GM19240 (cell line): ENCODE measurements around the gene WNT9B.
"Not testable (repeated sequence)": the region's sequence is repeated elsewhere in the genome, so short reads cannot be mapped to it uniquely, and the experiment has no call there.

Experiments
- DNase-seq: peaks from one replicate; pipeline ENCODE4 v3.0.0; 2011; ENCODE audit warnings: low spot score; ENCODE audit not compliant: insufficient read length

Gene WNT9B

DNA sequence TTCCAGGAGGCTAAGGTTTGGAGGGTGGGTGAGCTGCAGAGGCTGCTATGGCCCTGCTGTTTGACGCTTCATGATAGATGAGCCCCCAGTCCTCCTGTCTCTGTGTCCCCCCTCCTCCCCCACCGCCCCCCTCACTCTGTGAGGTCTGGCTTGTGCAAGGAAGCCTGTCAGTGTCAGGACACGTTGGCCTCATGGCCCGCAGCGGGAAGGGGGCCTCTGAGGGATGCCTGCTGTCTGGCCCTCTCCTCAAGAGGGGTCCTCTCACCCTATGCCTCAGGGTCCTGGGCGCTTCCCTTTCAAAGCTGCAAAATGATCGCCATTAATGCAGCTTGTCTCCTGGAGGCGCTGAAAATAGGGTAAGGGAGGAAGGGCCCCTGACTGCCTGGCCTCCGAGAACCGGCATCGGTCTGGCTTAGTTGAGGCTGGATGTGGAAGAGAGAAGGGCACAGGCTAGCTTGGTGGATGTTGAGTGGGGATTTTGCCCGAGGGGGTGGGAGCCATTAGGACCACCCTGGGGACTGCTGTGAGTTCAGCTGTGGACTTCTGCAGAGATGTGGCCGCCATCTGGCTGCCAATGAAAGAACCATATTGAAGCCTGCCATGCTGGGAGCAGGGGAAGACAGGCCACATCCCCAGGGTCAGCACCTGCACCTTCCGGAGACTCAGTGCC is 56.8 kb downstream of the WNT9B start:
- DNase-seq = no peak

DNA sequence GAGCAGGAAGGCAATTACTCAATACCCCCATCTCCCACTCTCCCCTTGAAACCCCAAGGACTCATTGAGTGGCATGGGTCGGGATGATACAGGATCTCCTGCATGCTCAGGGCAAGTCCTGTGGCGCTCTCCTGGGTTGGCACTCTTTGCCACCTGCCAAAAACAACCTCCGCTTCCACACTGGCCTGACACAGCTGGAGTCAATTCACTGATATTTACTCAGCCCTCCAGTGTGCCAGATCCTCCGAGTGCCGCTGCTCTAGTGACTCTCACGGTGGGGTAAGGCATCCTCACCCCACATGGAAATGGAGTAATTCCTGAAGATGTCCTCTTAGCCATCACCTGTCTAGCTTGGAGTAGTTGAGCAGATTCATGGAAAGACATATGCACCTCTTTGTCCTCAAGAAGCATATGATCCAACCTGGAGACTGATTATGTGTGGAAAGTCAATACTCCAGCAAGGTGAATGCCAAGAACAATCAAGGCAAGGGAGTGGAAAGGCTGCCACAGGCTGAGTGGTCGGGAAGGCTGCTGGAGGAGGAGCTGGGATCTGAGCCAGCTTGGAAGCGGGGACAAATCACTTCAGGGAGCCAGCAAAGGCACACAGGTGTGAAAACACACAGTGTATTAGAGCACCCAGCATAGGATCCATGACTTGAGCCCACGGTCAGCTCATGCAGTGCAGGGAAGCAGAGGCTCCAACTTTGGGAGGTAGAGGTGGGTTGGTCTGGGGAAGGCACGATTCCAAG is 59.0 kb downstream of the WNT9B start:
- no peak for DNase-seq

DNA sequence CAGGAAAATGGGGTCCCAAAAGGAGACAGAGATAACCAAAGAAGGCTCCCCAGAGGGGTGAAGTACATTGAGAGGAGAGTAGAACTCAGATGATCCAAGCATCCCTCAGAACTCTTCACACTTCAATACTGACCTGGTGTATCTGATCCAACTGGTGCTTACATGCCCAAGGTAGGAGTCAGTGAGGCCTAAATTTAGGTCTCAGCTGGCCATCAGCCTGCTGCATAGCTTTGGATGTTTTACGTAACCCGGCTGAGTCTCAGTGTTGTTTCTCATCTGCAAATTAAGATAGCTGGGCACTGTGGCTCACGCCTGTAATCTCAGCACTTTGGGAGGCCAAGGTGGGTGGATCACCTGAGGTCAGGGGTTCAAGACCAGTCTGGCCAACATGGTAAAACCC is 59.9 kb downstream of the WNT9B start:
- DNase-seq = no peak

DNA sequence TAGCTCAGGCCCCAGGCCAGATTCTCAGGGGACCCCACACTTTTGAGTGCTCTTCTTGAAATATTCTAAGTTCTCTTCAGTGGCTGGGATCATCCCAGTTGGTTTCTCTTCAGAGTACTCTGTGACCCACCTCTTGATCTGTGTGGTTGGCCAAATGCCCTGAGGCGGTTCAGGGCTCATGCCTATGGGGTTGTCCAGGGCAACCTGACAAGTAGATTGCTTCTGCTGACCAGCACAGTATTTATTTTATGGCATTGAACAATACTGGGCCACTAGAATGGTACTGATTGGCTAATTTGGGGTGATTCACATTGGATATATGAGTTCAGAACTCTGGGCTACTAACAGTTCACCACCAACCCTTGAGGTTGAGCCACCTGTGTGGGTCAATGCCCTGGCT is 64.2 kb downstream of the WNT9B start:
- no peak for DNase-seq

DNA sequence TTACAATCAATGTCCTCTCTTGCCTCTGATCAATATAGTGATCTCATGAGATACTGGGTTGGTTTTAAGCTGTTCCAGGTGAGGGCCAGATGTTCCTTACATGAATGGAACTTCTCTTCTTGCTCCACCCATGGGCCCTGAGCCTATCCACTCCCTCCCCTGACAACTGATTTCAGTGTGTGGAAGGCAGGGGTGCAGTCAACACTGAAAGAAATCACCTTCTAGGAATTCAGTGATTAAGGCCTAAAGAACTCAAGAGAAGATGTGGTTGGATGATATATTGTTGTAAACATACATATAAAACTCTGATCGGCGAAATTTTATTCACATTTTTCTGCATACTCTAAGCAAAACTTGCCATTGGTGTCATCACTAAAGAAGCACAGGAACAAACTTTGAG is 64.8 kb downstream of the WNT9B start:
- DNase-seq = no peak

DNA sequence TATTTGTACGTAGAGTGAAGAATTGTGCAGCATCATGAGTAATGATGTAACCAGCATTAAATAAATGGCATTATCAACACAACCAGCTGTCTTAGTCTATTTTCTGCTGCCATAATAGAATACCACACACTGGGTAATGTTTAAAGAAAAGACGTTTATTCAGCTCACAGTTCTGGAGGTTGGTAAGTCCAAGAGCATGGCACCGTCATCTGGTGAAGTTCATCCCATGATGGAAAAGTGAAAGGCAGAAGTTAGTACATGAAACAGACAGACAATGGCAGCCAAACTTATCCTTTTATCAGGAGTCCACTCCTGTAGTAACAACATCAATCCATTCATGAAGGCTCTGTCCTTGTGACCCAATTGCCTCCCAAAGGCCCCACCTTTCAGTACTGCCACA is 65.2 kb downstream of the WNT9B start:
- no peak for DNase-seq

DNA sequence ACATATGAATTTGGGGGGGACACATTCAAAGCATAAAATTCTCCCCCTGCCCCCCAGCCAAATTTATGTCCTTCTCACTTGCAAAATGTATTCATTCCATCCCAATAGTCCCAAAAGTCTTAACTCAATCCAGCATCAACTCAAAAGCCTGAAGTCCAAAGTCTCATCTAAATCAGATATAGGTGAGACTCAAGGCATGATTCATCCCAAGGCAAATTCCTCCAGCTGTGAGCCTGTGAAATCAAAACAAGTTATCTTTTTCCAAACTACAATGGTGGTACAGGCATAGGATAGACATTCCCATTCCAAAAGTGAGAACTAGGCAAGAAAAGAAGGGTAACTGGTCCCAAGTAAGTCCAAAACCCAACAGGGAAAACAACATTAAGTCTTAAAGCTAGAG is 65.7 kb downstream of the WNT9B start:
- DNase-seq = no peak

DNA sequence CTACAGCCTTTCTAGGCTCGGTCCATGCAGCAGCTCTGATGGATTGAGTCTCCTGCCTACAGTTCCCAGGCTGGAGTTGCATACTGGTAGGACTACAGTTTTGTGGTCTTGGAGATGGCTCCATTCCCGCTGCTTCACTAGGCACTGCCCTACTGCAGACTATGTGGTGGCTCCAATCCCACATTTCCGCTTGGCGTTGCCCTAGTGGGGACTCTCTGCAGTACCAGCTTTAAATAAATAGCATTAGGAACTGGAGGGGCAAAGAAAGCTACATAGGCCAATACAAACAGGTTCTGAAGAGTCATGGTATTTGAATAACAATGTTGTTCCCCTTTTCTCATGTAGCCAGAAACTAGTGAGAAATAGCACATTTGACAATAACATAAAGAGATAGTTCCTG is 66.1 kb downstream of the WNT9B start:
- no peak for DNase-seq

DNA sequence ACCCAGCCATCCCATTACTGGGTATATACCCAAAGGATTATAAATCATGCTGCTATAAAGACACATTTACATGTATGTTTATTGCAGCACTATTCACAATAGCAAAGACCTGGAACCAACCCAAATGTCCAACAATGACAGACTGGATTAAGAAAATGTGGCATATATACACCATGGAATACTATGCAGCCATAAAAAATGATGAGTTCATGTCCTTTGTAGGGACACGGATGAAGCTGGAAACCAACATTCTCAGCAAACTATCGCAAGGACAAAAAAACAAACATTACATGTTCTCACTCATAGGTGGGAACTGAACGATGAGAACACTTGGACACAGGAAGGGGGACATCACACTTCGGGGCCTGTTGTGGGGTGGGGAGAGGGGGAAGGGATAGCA is 70.6 kb downstream of the WNT9B start:
- DNase-seq = not testable (repeated sequence)

DNA sequence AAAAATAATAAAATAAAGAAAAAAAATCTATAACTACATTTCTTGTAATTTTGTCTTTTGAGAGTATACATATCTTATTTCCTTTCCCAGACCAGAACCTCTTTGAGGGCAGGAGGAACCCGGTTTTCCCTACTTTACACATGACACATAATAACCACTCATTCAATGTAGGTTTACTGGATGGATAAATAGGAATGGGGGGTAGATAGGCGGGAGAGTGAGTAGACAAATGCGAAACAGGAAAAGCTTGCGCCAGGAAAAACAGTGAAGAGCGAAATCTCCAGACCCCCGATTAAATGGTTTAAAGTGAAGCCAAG is 71.1 kb downstream of the WNT9B start:
- no peak for DNase-seq

DNA sequence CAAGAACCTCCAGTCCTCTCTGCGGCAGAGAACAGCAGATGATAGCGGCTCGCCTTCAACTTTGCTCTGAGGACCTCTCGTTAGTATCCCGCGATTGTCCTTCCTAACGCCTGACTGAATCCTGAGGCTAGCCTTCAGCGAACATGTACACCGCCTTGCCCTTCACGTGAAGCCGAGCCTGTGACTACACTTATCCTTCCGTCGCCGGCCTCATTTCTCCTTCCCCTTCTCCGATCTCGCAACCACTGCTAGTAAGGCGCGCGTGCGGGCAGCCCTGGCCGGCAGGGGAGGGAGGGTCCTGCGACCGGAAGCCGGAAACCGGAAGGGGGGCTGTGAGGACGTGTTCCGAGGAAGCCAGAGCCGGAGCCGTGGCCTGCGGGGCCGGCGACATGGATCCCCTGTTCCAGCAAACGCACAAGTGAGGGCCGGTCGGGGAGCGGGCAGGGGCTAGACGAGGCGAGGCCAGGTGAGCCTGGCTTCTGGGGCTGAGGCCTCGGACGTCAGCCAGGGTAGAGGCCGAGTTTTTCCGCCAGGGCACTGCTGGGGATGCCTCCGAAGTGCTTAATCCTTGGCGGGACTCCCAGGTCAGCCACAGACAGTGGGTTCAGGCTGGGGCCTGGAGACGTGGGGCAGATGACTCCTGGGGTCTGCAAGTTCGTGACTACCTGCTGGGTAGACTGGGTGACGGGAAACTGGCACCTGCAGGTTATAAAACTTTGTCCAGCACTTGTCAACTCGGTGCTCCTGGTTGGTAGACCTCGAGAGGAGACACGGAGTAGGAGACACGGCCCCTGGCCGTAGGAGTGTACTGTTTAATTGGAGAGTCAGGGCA is 71.6 kb downstream of the WNT9B start, which contains the start of gene GOSR2:
TSS of gene GOSR2 (plus strand) at position 357 of the 832 bp plus-strand sequence. CDS start at position 390, 33 bp downstream.
- peak; percentile 92 for DNase-seq

DNA sequence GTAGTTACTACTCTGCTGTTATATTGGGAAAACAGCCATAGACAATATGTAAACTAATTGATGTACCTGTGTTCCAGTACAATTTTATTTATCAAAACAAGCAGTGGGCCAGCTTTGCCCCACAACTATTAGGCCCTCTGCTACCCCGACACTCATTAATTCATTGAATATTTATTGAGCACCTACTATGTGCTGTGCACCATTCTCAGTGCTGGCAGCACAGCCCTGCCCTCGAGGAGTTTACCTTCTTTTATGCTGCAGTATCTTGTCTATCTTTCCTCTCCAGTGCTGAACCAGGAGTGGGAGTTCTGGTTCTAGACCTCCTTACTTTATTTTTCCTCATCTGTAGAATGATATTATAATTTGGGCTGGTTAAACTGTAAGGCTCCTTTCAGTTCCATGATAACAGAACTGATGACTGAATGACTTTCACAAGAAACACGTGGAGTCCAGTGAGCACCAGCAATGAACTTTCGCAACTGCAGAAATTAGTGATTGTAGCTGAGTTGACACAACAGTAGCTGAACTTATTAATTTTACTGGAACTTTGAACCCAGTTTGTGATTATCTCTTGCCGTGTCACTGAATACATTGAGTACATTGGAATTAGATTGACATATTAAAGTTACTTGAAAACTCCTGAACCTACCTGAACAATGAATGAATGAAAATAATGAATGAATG is 73.9 kb downstream of the WNT9B start:
- no peak for DNase-seq

DNA sequence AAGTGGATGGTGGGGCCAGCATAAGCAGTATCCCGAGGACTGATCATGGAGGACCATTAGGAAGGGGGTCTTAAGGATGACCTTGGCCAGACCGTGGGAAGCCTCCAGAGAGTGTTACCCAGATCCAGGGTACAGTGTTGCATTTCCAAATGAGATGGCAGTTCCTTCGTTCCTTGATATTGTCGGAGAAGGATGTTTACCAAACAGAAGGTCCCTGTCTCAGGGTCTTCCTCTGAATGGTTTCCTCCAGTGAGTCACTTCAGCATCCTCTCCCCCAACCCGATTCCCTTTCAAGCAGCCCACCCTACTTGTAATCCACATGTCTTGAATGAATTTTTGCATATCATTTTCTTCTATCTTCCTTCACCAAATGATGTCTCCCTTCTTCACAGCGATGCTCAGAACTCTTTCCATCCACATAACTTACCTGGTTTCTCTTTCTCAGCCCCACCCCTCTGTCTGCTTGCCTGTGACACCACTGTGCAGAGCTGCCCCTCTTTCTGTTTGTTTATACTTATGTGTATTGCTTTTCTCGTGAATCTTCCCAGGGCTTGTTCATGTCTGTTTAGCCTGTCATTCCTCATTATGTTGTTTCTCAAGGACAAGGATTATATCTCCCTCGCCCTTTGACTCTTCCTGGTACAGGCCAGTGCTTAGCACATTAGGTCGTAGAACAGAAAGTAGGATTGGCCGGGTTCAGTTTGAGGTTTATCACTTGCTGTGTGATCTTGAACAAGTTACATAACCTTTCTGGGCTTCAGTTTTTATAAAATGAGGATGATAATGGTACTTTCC is 77.3 kb downstream of the WNT9B start:
- DNase-seq = no peak

DNA sequence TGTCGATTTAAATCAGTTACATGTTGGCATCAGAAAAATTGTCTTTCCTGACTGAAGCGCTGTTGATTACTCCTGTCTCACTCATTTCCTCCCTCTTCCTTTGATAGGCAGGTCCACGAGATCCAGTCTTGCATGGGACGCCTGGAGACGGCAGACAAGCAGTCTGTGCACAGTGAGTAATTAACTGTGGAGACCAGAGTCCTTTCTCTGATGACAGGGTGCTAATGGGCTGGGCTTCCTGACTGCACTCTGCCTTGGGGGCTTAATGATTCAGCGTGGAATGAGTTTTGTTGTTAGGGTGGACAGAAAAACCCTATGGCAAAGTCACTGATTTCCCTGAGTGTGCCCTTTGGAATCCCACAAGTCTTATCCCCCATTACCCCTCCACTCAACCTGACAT is 78.0 kb downstream of the WNT9B start:
- DNase-seq = no peak

DNA sequence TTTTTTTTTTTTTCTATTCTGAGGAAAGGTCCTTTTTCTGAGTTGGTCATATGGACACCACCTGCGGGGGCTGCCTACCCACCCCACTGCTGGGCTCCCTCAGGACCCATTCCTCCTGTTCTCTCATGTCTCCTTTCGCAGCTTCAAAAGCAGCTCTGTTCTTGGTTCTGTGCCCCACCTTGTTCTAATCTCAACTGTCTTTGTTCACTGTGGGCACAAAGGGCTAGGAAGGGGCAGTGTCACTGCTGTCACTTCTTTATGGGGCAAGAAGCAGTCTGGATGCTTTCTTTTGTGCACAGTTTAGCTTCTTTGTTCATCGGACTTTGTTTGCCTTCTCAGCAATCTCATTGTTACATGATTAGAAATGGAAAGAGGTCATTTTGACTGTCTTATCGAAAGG is 78.7 kb downstream of the WNT9B start:
- no peak for DNase-seq

DNA sequence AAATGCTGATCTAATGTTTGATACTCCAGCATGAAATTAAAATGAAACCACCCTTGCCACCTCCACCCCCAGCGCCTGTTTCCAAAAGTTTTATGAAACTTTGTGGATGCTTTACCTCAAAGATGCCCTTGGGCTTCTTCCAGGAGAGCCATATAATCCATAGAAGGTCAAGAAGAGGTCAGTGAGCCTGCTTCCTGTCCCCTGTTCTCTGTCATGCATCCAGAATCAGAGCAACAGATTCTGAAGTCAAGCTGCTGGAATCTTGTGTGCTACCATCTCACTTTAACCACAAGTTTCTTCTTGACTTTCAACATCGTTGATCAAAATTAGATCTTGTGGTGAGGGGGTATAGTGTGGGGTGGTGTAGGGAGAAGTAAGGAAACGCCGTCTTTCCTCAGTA is 80.2 kb downstream of the WNT9B start:
- no peak for DNase-seq

DNA sequence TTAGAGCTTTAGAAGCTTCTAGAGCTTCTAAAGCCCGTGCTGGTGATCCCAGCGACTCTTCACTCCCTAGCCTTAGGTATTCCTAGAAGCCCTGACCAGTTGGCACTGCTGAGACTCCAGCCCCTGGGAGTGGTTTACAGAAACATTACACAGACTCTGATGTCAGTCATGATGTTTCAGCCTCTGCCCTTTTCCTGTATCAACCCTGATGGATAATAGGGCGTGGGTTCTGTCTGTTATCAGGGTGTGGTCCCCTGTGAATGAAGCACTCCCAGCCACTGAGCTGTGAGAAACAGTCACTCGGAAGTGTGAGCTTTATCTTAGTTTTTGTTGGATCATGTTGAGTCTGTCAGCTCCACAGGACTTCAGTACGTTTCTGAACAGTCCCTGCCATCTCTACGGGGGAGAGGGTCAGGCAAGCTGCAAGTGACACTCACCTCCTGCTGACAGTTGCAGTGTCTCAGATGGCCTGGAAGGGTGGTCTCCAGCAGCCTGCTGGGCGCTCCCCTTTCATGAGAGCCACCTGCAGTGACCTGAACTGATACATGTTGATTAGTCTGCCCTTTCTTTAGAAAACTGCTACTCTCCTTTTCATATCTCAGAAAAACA is 84.4 kb downstream of the WNT9B start:
- DNase-seq = no peak
